Activated CD8-positive, alpha-beta memory T cell treated with anti-CD3 and anti-CD28 coated beads, Interleukin-2, amount 50 U/mL, for 1 hour (primary cell): ENCODE results near the gene EMILIN2.
A peak's percentile ranks its signal among the peaks of the same experiment; 100 is the strongest.

Experiments used
- DNase-seq: peaks from one replicate; pipeline ENCODE4 v3.0.0-alpha.2; 2020; ENCODE audit errors: extremely low read depth

EMILIN2 gene

DNA sequence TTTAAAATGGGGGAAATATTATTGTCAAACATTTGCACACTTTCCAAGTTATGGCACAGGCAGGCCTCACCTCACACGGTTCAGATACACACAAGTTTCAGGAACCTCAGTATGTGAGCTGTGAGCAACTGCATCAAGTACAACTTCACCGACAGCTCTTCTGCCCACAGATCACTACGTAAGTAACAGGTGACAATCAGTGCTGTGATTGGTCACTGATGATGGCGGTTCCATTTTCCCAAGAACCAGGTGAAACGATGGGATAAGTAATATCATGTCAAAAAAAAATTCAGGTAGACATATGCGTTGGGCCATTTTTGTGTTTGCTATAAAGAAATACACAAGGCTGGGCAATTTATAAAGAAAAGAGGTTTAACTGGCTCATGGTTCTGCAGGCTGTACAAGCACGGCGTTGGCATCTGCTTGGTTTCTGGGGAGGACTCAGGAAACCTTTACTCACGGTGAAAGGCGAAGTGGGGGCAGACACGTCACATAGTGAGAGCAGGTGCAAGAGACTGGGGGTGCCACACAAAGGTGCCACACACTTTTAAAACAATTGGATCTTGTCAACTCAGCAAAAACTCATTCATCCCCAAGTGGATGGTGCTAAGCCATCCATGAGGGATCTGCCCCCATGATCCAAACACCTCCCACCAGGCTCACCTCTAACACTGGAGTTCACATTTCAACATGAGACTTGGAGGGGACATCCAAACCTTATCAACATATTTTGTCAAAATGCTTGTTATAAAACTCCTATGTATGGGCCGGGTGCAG is 108.3 kb downstream of the EMILIN2 start:
- DNase-seq = no peak

DNA sequence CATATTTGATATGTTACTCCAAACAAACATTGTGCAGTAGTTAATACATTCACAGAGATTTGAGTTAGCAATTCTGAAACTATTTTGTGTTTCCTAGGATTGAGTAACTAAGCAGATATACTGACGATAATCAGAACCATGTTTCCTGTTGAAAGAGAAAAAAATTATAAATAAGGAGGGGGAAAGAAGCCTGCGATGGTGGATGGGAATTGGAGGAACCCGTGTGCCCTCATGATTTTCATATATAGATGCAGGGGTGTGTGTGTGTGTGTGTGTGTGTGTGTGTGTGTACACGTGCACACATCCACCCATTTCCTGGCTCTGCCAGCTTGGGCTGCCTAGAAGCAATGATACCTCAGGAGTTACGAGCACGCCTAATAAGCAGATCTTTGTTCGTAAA is 109.2 kb downstream of the EMILIN2 start:
- DNase-seq = no peak

DNA sequence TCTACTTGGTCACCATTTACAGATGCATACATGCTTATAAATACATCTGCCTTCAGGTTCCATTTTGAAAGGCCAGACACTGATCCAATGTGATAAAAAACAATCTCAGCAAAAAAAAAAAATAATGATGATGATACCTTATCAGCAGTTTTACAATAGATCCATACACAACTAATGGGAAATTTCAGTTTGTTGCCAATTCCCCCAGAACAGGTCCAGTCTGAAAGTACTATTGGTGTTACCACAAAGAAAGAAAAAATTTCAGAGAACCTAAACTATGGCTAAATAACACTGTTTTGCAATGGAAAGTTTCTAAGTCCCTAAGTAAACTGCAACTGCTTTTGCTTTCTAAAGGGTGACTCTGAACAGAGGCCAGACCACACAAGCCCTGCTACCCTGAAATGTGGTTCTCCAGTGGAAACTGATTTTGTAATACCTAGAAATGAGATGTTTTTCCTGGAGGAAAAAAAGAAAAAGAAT is 112.1 kb downstream of the EMILIN2 start:
- no peak for DNase-seq

- DNase-seq = no peak
These were observed 112.5 kb downstream of the EMILIN2 start for GRCh38 chr18:2959341-2959740.

GRCh38 chr18:2960983-2961696 is 114.3 kb downstream of the EMILIN2 start:
- DNase-seq = no peak

DNA sequence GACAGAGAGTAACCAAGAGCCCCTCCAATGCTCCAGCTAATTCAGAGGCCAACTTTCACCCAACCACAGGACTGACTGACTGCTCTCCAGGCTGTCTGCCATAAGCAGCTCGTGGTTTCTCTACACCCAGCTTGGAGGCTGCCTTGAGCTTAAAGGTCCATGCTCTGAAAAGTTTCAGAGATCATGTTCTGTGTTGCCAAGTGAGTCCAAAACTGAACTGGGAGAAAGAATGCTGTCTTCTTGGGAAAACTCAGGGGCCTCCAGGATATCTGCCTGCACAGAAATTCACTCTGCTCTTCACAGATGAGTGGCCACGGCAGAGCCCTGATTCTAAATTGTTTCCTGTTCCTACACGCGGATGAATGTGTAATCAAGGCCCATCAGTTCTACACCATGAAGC is 115.0 kb downstream of the EMILIN2 start:
- DNase-seq = no peak

GRCh38 chr18:2963048-2963447 is 116.2 kb downstream of the EMILIN2 start:
- peak; percentile 58 for DNase-seq

DNA sequence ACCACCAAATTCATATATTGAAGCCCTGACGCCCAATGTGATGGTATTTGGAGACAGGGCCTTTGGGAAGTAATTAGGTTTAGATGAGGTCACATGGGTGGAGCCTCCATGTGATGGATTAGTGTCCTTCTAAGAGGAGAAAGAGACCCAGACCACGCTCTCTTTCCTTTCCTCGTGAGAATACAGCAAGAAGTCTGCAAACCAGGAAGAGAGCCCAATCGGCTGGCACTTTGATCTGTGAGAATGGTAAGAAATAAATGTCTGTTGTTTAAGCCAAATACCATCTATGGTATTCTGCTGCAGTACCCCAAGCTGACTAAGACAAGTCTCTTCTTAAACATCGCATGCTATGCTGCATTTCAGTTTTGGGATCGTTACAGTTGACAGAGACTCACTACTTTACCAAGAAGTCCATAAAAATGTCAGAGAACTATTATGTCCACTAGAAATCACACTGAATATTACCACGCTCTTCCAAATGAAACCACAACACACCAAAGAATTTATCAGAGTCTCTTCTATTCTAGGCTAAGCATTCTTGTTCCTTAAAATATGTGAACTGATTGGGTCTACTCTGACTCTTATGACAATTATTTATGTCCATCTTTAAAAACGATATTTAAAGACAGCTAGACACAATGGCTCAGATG is 117.7 kb downstream of the EMILIN2 start:
- DNase-seq = no peak
